SK-N-MC (cell line): ENCODE results near the gene PNCK.
"Not testable (repeated sequence)": the region's sequence is repeated elsewhere in the genome, so short reads cannot be mapped to it uniquely, and the experiment has no call there.

ENCODE experiments used
- DNase-seq: peaks from one replicate; pipeline ENCODE4 v3.0.0-alpha.2; 2011; ENCODE audit warnings: low read depth, low spot score
- H3K27ac ChIP-seq: fragments of 200-600 bp; sonication (generic); 2 replicates; pipeline ENCODE4 v1.5.1; 2016; ENCODE audit warnings: mixed run types
- H3K36me3 ChIP-seq: fragments of 200-600 bp; sonication (generic); 2 replicates; pipeline ENCODE4 v1.6.1; 2017; ENCODE audit warnings: antibody characterized with exemption, low read length, mixed read lengths; ENCODE audit not compliant: insufficient read depth
- H3K4me3 ChIP-seq: fragments of 200-600 bp; sonication (generic); 2 replicates; pipeline ENCODE4 v1.5.1; 2016
- H3K9ac ChIP-seq: fragments of 200-600 bp; sonication (generic); 2 replicates; pipeline ENCODE4 v1.8.0; 2017; ENCODE audit warnings: mixed run types, mixed read lengths; ENCODE audit not compliant: insufficient read length
- H3K9me3 ChIP-seq: fragments of 200-600 bp; sonication (generic); 2 replicates; pipeline ENCODE4 v1.6.1; 2017; ENCODE audit warnings: low read depth, mild to moderate bottlenecking, antibody characterized with exemption, low read length, moderate library complexity, mixed read lengths
- EZH2 ChIP-seq: fragments of 200-600 bp; sonication (generic); IDR thresholded peaks from one replicate; pipeline ENCODE4 v1.6.1; 2017; ENCODE audit warnings: antibody characterized with exemption
- FOXP2 ChIP-seq: optimal IDR thresholded peaks from 2 replicates; pipeline ENCODE3; 2011; ENCODE audit warnings: mild to moderate bottlenecking, moderate library complexity; ENCODE audit not compliant: insufficient read depth; ENCODE audit errors: extremely low read length, control extremely low read depth
- POLR2AphosphoS5 ChIP-seq: IDR thresholded peaks from 2 replicates; pipeline ENCODE4 v1.6.1; 2012; ENCODE audit warnings: mild to moderate bottlenecking, low read depth, low read length, borderline replicate concordance

The PNCK gene

DNA sequence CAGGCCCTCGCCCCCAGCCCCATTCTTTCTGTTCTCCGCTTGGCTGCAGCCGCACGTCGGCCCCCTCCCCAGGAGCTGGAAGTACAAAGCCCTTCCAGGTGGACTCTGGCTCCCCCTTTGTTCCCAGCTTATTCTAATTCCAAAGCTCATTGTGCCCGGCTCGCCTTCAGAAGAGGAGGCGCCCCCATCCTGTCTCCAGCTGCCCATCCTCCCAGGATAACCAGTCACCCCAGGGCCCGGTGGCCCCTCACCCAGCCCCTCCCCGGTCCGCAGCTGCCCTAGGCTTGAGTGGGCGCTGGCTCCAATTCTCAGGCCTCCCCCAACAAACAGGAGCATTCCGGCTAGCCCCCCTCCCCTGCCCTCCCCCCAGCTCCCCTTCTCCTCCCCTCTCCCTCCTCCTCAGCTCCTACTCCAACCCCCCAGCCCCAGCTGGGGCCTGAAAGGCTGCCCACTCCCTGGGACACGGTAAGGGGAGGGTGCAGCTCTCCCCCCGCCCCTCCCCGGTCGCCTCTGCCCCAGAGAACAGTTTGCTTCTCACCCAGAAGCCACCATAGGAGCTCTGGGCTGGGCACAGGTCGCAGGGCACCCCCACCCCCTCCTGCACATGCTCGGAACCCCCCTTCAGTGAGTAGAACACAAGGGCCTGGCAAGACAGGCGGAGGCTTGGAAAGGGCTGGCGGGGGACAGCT is 11.0 kb upstream of the PNCK start:
- DNase-seq: no peak
- TF ChIP-seq POLR2AphosphoS5 (no peak), EZH2 (no peak)
- H3K9me3 ChIP-seq: no peaks in the 10 kb centered on the region
- H3K36me3 ChIP-seq: no peaks in the 10 kb centered on the region; the same call in 1 of the 2 replicates
- H3K9ac ChIP-seq: no peak overlapping the region
- no peak overlapping the region for H3K4me3 ChIP-seq
- H3K27ac ChIP-seq: no peak overlapping the region

DNA sequence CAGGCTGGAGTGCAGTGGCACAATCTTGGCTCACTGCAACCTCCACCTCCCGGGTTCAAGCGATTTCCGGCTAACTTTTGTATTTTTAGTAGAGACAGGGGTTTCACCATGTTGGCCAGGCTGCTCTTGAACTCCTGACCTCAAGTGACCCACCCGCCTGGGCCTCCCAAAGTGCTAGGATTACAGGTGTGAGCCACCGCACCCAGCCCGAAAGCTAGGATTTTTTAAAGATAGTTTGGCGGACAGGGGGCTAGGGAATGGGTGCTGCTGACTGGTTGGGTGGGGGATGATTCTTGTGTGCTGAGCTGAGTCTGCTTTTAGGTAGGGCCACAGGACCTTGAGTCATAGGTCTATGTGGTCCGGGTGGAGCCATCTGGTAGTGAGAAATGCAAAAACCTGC is 9.9 kb upstream of the PNCK start:
- not testable (repeated sequence) for H3K9me3 ChIP-seq, DNase-seq, H3K27ac ChIP-seq, H3K4me3 ChIP-seq, H3K9ac ChIP-seq, H3K36me3 ChIP-seq

DNA sequence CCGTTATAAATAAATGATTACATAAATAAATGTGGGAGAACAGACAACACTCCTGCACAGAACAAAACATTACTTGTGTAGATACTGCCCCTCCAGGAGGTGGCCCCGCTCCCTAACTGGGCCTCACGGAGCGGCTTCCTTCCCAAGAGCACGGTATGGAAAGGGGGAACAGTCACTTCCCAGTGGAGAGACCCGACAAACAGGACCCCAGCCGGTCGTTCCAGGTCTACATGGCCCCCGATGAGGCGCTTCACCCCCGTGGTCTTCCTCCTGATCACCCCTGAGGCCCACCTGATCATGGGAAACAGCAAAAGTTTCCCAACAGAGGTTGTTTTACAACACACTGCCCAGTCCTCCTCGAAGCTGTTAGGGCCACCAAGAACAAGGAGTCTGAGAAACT is 7.6 kb upstream of the PNCK start:
- DNase-seq: no peak
- Histone ChIP-seq H3K9me3 (no peaks in the 10 kb centered on the region), H3K4me3 (no peak overlapping the region), H3K9ac (no peak overlapping the region), H3K36me3 (no peaks in the 10 kb centered on the region), H3K27ac (no peak overlapping the region)
- TF ChIP-seq EZH2 (no peak), FOXP2 (no peak), POLR2AphosphoS5 (no peak)

DNA sequence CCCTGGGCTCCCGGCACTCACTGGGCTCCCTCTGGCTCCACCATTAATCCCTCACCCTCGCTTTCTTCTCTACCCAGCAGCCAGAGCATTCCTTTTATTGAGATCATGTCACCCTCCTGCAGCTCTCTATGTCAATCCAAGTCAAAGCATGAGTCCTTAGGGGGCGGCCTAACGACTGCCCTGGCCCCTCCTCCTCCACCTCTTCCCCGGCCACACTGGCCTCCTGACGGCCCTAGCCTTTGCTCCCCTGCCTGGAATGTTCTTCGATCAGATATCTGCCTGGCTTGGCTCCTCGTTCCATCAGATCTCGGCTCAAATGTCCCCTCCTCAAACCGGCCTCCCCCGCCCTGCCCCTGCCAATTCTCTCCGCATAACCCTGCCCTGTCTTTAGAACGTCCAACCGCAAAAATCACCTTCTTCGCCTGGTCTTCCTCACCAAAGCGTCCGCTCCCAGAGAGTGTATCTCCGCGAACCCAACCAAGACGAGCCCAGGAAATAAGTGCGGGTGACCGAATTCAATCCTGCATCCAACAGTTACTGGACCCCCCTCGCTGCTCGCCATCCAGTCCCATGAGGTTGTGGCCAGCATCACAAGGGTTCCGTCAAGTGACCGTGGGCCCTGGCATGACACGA is 722 bp upstream of the PNCK start:
- H3K9ac ChIP-seq: no peak overlapping the region
- no peak for DNase-seq

DNA sequence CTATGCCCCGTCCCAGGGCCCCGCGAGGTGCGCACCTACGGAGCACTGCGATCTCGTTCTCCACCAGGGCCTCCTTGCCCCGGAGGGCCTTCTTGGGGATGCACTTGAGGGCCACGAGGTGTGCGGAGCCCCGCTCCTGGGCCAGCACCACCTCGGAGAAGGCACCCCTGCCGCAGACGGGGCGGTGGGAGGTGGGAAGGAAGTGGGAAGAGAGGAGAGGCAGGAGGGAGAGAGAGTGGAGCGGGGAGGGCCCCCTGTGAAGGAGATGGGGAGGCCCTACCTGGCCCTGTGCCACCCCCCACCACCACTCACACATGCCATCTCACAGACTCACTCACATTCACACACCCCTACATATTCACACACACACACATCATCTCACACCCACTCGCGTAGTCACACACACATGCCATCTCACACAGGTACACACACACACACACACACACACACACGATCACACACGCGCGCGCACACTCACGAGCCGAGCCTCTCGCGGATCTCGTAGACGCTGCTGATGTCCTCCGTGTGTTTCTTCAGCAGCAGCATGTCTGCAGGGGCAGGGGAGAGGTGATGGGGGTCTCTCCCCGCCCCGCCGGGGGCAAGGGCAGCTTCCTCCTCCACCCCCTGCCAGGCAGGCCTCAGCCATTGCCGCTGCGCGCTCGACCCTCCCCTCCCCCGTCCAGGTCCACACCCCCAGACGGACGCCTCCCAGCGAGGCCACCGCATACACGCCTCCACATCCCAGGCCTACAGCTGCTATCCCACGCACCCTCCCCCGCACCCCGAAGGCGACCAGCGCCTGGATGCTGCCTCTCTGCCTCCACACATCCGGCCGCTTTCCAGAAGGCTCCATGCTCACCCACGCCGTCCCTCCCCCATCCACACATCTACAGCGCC is 834 bp downstream of the PNCK start:
- no peaks in the 10 kb centered on the region for H3K36me3 ChIP-seq
- H3K9me3 ChIP-seq: no peaks in the 10 kb centered on the region
- H3K27ac ChIP-seq: no peak overlapping the region
- TF ChIP-seq POLR2AphosphoS5 (no peak), EZH2 (no peak), FOXP2 (no peak)
- H3K4me3 ChIP-seq: no peak overlapping the region
- no peak for DNase-seq
- H3K9ac ChIP-seq: no peak overlapping the region

More for the DNA sequence above, 722 bp upstream of the PNCK start:
- H3K27ac ChIP-seq: no peak overlapping the region
- no peak for TF ChIP-seq POLR2AphosphoS5
- H3K36me3 ChIP-seq: no peaks in the 10 kb centered on the region
- H3K9me3 ChIP-seq: no peaks in the 10 kb centered on the region
- H3K4me3 ChIP-seq: no peak overlapping the region

DNA sequence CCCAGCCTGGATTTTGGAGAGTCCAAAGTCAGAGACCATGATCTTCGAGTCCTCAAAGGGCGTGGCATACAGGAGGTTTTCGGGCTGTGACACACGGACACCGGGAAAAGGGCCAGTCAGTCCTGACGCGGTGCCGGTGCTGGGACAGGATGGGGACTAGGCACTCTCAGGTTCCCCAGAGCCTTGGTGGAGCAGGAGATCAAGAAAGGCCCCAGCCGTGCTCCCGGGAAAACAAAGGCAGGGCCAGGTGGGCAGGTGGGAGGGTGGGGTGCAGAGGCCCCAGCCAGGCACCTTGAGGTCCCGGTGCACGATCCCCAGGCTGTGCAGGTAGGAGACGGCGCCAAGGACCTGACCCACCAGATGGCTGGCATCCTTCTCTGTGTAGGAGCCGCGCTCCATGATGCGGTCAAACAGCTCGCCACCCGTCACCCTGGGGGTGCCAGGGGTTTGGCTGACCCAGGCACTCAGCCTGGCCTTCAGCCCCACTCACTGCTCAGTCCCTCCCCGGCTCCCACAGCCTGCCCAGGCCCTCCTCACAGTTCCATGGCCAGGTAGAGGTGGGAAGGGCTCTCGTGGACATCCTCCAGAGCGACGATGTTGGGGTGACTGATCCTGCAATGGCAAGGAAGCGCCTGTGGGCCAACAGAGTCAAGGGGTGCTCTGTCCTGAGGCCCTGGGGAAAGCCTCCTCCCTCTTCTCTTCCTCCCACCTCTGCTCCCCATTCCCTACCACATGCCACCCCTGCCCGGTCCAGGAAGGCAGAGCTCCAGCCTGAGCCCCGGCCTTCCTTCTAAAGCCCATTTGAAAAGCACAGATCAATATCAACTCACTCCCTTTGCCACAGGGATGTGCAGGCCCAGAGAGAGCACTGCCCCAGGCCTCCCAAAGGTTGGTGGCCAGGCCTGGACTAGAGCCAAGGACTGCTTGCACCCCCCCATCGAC is 1.8 kb downstream of the PNCK start:
- no peak for DNase-seq
- Histone ChIP-seq H3K9ac (no peak overlapping the region), H3K9me3 (no peaks in the 10 kb centered on the region), H3K4me3 (no peak overlapping the region), H3K27ac (no peak overlapping the region), H3K36me3 (no peaks in the 10 kb centered on the region)
- no peak for TF ChIP-seq FOXP2
- TF ChIP-seq POLR2AphosphoS5: no peak
- no peak for TF ChIP-seq EZH2

DNA sequence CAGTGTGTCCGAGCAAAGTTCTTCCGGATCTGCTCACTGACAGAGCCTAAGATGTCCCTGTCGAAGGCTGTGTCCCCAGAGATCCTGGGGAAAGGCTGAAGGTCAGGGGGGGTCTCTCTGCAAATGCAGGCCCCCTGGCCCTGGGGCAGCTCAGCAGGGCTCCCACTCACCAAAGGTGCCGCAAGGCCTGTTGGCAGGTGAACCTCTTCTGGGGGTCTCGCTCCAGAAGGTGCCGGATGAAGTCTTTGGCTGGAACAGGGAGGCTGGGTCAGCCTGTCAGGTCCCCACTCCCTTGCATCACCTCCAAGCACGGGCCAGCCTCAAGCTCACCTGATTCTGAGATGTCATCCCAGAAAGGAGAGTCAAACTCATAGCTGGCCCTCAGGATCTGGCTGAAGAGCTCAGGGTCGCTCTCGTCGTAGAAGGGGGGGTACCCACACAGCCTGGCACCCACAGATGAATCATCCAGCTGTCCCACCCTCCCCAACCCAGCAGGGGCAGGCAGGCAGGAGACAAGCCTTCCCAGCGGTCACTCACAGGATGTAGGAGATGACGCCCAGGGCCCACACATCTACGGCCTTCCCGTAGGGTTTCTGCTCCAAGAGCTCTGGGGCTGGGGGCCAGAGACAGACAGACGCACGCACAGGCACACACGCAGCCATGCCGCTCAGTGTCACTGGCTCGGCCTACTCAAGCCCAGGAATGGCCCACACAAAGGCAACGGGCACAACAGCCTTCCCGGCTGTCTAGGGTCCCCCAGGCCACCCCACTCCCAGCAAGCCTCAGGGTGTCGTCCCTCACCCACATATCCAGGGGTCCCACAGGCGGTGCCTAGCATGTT is 2.6 kb downstream of the PNCK start:
- Histone ChIP-seq H3K36me3 (no peaks in the 10 kb centered on the region), H3K9ac (no peak overlapping the region)

More for the DNA sequence above, 2.6 kb downstream of the PNCK start:
- TF ChIP-seq POLR2AphosphoS5: no peak
- TF ChIP-seq FOXP2: no peak
- TF ChIP-seq EZH2: no peak
- no peaks in the 10 kb centered on the region for H3K9me3 ChIP-seq
- H3K27ac ChIP-seq: no peak overlapping the region
- DNase-seq: no peak
- no peak overlapping the region for H3K4me3 ChIP-seq
